Sigmoid colon (tissue), 7 donors: ENCODE data around the gene ANO1. TPM values are rescaled to one million over a fixed set of nuclear protein-coding genes. Genes with fewer than 3 reads are reported as not detected.

Experiments used
- DNase-seq: peaks from one replicate; pipeline ENCODE4 v3.0.0-alpha.2; 2019
- H3K27ac ChIP-seq, 4 donors: fragments of 200-600 bp; sonication (generic); one replicate each; pipeline ENCODE4 v1.5.1; 2016 to 2019; ENCODE audit warnings: mild to moderate bottlenecking in 1 of 4
- H3K27me3 ChIP-seq, 3 donors: fragments of 200-600 bp; sonication (generic); one replicate each; pipeline ENCODE4 v1.5.1; 2019; ENCODE audit warnings: mild to moderate bottlenecking in 1 of 3
- H3K36me3 ChIP-seq, 4 donors: fragments of 200-600 bp; sonication (generic); one replicate each; pipeline ENCODE4 v1.5.1; 2016 to 2019
- H3K4me1 ChIP-seq, 4 donors: fragments of 200-600 bp; sonication (generic); one replicate each; pipeline ENCODE4 v1.5.1; 2017 to 2019
- H3K4me3 ChIP-seq, 4 donors: fragments of 200-600 bp; sonication (generic); one replicate each; pipeline ENCODE4 v1.5.1; 2017 to 2019; ENCODE audit warnings: mild to moderate bottlenecking in 2 of 4, moderate library complexity in 1 of 4
- H3K9me3 ChIP-seq, 4 donors: fragments of 200-600 bp in 3 of 4; sonication (generic) in 3 of 4; one replicate each; pipeline versions ENCODE4 v1.5.1 to v1.6.1; 2013 to 2019
- EP300 ChIP-seq, 4 donors: sonication (generic); formaldehyde crosslinking; IDR thresholded peaks; one replicate each; pipeline ENCODE4 v1.6.1; 2017; ENCODE audit warnings: antibody characterized with exemption in 4 of 4
- POLR2A ChIP-seq, 2 donors: fragments of 450-650 bp; IDR thresholded peaks; one replicate each; pipeline ENCODE4 v1.6.1; 2016; ENCODE audit warnings: antibody characterized with exemption in 2 of 2, mild to moderate bottlenecking in 2 of 2, moderate library complexity in 2 of 2
- POLR2AphosphoS5 ChIP-seq, 4 donors: sonication (generic); formaldehyde crosslinking; IDR thresholded peaks; one replicate each; pipeline ENCODE4 v1.6.1; 2017; ENCODE audit warnings: antibody characterized with exemption in 4 of 4
- WGBS, 2 donors: extraction: QIAGEN DNeasy Blood & Tissue Kit; methylation state at CpG; one replicate each; pipeline ENCODE4 v1.1.7; 2013; 5-methylcytosine and 5-hydroxymethylcytosine counted together
- intact Hi-C: fragments of 100-400 bp; cut with DNase I; formaldehyde crosslinking; loops from one replicate; pipeline ENCODE4 v1.15.1; 2023
- polyA plus RNA-seq, 3 donors: library from polyadenylated mRNA; stranded (reverse); fragments of 200-250 nt; gene quantifications; one replicate each; pipeline ENCODE4 v1.2.3, GENCODE V29; 2013
- total RNA-seq, 4 donors: library from RNA; depleted of rRNA; stranded (reverse); fragments of >200 nt; gene quantifications; one replicate each; pipeline ENCODE4 v1.1.0, GENCODE V29; 2016
- TF ChIP-seq, protein P1 (sequence below), 4 experiments: fragments of 450-650 bp in 3 of 4; fragments of 200-600 bp in 1 of 4; IDR thresholded peaks; one replicate each; pipeline ENCODE4 v1.5.1; 2016 to 2019; ENCODE audit warnings: antibody characterized with exemption in 4 of 4, mild to moderate bottlenecking in 3 of 4, moderate library complexity in 2 of 4
- donor health status: healthy with polysubstance abuse.
- donor health status: Bipolar disorder and iron deficiency.
- donor health status: healthy.

ANO1 gene
- total and polyA plus RNA-seq, 7 donors: 0.60 to 33.9 (median 17.4) TPM

GRCh38 chr11:70031631-70032469, 46.3 kb upstream of the ANO1 start:
- intact Hi-C loops: no loop called here
- Histone ChIP-seq H3K36me3 (no peaks in the 10 kb centered on the region), H3K27me3 (no peaks in the 10 kb centered on the region), H3K9me3 (peaks cover 0 to 3% (median 0%) of the 10 kb centered on the region in 4 donors), H3K4me1 (no peaks in the 10 kb centered on the region), H3K4me3 (no peak overlapping the region), H3K27ac (no peak overlapping the region)
- TF ChIP-seq POLR2AphosphoS5 (IDR thresholded peaks at IDR 0.05) (no peak), POLR2A (IDR thresholded peaks at IDR 0.05) (no peak), EP300 (IDR thresholded peaks at IDR 0.05) (no peak)
- TF ChIP-seq, protein P1, sequence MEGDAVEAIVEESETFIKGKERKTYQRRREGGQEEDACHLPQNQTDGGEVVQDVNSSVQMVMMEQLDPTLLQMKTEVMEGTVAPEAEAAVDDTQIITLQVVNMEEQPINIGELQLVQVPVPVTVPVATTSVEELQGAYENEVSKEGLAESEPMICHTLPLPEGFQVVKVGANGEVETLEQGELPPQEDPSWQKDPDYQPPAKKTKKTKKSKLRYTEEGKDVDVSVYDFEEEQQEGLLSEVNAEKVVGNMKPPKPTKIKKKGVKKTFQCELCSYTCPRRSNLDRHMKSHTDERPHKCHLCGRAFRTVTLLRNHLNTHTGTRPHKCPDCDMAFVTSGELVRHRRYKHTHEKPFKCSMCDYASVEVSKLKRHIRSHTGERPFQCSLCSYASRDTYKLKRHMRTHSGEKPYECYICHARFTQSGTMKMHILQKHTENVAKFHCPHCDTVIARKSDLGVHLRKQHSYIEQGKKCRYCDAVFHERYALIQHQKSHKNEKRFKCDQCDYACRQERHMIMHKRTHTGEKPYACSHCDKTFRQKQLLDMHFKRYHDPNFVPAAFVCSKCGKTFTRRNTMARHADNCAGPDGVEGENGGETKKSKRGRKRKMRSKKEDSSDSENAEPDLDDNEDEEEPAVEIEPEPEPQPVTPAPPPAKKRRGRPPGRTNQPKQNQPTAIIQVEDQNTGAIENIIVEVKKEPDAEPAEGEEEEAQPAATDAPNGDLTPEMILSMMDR (IDR thresholded peaks at IDR 0.05): no peak
- 82 to 88% methylated on average over 18 of the region's 18 CpGs for WGBS, 2 donors
- no peak for DNase-seq

- WGBS, 2 donors: 84 to 86% methylated on average over 6 of the region's 6 CpGs
- no peak overlapping the region for H3K4me3 ChIP-seq
These were observed 45.7 kb upstream of the ANO1 start for GRCh38 chr11:70032470-70032795.

GRCh38 chr11:70032943-70033710, 45.0 kb upstream of the ANO1 start:
- H3K36me3 ChIP-seq: no peaks in the 10 kb centered on the region
- H3K27me3 ChIP-seq: no peaks in the 10 kb centered on the region
- intact Hi-C loops: no loop called here
- WGBS, 2 donors: 90 to 91% methylated on average over 19 of the region's 19 CpGs
- DNase-seq: no peak
- no peaks in the 10 kb centered on the region for H3K4me1 ChIP-seq
- no peak for TF ChIP-seq EP300 (IDR thresholded peaks at IDR 0.05)
- TF ChIP-seq POLR2AphosphoS5 (IDR thresholded peaks at IDR 0.05): no peak
- no peak for TF ChIP-seq POLR2A (IDR thresholded peaks at IDR 0.05)
- TF ChIP-seq, protein P1 (IDR thresholded peaks at IDR 0.05): no peak
- no peak overlapping the region for H3K27ac ChIP-seq
- H3K9me3 ChIP-seq: peaks cover 0 to 7% (median under 1%) of the 10 kb centered on the region in 4 donors
- no peak overlapping the region for H3K4me3 ChIP-seq

More at GRCh38 chr11:70032470-70032795, 45.7 kb upstream of the ANO1 start:
- Histone ChIP-seq H3K27me3 (no peaks in the 10 kb centered on the region), H3K36me3 (no peaks in the 10 kb centered on the region), H3K27ac (no peak overlapping the region), H3K4me1 (no peaks in the 10 kb centered on the region), H3K9me3 (peaks cover 0 to 3% (median 0%) of the 10 kb centered on the region in 4 donors)
- intact Hi-C loops: no loop called here
- TF ChIP-seq, protein P1 (IDR thresholded peaks at IDR 0.05): no peak
- no peak for TF ChIP-seq POLR2AphosphoS5 (IDR thresholded peaks at IDR 0.05)
- DNase-seq: no peak

GRCh38 chr11:70033711-70034070, 44.4 kb upstream of the ANO1 start:
- TF ChIP-seq, protein P1 (IDR thresholded peaks at IDR 0.05): no peak
- TF ChIP-seq POLR2A (IDR thresholded peaks at IDR 0.05) (no peak), POLR2AphosphoS5 (IDR thresholded peaks at IDR 0.05) (no peak), EP300 (IDR thresholded peaks at IDR 0.05) (no peak)
- H3K4me3 ChIP-seq: no peak overlapping the region
- no peaks in the 10 kb centered on the region for H3K36me3 ChIP-seq
- DNase-seq: no peak
- no peaks in the 10 kb centered on the region for H3K4me1 ChIP-seq
- 93 to 94% methylated on average over 4 of the region's 4 CpGs for WGBS, 2 donors
- no peak overlapping the region for H3K27ac ChIP-seq
- H3K9me3 ChIP-seq: peaks cover 0 to 11% (median 1%) of the 10 kb centered on the region in 4 donors
- no peaks in the 10 kb centered on the region for H3K27me3 ChIP-seq
- intact Hi-C loops: no loop called here
